Smooth muscle cell of the pulmonary artery (primary cell): Measurements from ENCODE around the gene MINAR2. TPM values are rescaled to one million over a fixed set of nuclear protein-coding genes. Genes with fewer than 3 reads are reported as not detected.

Experiments
- total RNA-seq: library from RNA; depleted of rRNA; stranded (reverse); fragments of >200 nt; gene quantifications from 2 replicates; pipeline ENCODE4 v1.2.3, GENCODE V29; 2014

MINAR2 gene
- not detected in 2 replicates for total RNA-seq

GRCh38 chr5:129747572-129748407 lies at the start of gene MINAR2:
Gene MINAR2, plus strand, starts transcription at chr5:129748094. Its CDS starts 97 bp downstream, at chr5:129748191.

Other genes starting within 250 kb of the MINAR2 start
- 22.8 and 41.9 TPM in 2 replicates for gene CHSY3, start 156.4 kb downstream of the MINAR2 start, total RNA-seq